Measurements from ENCODE around the gene ABHD10. TPM values are rescaled to one million over a fixed set of nuclear protein-coding genes. Genes with fewer than 3 reads are reported as not detected.

Gene ABHD10
- total RNA-seq, 3 donors from 2014 or later (not counting 1 experiment from before 2014, with no cell fraction given), result 21.6 to 24.0 (median 22.6) TPM

- H3K4me1 ChIP-seq (ENCODE audit: control insufficient read depth, insufficient read depth, low read length), result peaks cover 5% of the 10 kb centered on the region
- intact Hi-C loops (cut with micrococcal nuclease), result loop anchor here (1.0 kb wide), 1 partner anchor 24 kb away; no protein-coding TSS in a partner anchor
- Mint-ChIP-seq H3K9me3 (no peaks in the 10 kb centered on the region), H3K27me3 (ENCODE audit: low read depth in 2 of 2) (no peaks in the 10 kb centered on the region), H3K4me3 (no peak overlapping the region), H3K27ac (no peak overlapping the region), H3K4me1 (peaks cover 0 to 3% of the 10 kb centered on the region in 2 donors), H3K36me3 (no peaks in the 10 kb centered on the region)
- H3K4me3 ChIP-seq (ENCODE audit: low read length), result no peak overlapping the region
- 54% methylated on average over 16 of the region's 19 CpGs for WGBS (ENCODE audit: insufficient coverage)
- DNase-seq (peak; percentile 28 to 78), ATAC-seq (peak; percentile 69 to 88 (median 87))
- H3K36me3 ChIP-seq (ENCODE audit: control insufficient read depth, insufficient read depth, low read length), result no peaks in the 10 kb centered on the region
- no peaks in the 10 kb centered on the region for H3K9me3 ChIP-seq (ENCODE audit: control insufficient read depth, insufficient read depth, low read length)
- H3K27me3 ChIP-seq (ENCODE audit: control insufficient read depth, insufficient read depth, low read length), result no peaks in the 10 kb centered on the region
- no peak overlapping the region for H3K27ac ChIP-seq (ENCODE audit: low read length)
- TF ChIP-seq, protein P1, sequence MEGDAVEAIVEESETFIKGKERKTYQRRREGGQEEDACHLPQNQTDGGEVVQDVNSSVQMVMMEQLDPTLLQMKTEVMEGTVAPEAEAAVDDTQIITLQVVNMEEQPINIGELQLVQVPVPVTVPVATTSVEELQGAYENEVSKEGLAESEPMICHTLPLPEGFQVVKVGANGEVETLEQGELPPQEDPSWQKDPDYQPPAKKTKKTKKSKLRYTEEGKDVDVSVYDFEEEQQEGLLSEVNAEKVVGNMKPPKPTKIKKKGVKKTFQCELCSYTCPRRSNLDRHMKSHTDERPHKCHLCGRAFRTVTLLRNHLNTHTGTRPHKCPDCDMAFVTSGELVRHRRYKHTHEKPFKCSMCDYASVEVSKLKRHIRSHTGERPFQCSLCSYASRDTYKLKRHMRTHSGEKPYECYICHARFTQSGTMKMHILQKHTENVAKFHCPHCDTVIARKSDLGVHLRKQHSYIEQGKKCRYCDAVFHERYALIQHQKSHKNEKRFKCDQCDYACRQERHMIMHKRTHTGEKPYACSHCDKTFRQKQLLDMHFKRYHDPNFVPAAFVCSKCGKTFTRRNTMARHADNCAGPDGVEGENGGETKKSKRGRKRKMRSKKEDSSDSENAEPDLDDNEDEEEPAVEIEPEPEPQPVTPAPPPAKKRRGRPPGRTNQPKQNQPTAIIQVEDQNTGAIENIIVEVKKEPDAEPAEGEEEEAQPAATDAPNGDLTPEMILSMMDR (IDR thresholded peaks at IDR 0.05), result peak; percentile 64
Measured at GRCh38 chr3:112013058-112013783, 34.4 kb downstream of the ABHD10 start.

DNA sequence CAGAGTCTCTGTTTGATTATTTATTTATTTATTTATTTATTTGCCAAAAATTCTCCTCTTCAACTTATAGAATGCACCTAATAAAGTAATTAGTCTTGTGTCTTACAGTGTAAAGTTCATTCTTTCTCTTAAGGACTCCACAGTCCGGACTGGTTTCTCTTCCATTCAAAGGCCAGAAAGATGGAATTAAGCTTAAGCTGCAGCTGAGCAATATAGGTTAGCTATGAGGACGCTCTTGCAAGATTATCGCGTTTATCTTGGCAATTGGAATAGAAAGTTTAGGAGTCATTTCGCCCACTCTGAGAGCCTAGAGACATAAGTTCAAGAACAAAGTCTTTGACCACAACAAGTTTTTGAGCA lies 34.9 kb downstream of the ABHD10 start:
- Histone ChIP-seq H3K9me3 (ENCODE audit: control insufficient read depth, insufficient read depth, low read length) (no peaks in the 10 kb centered on the region), H3K27ac (ENCODE audit: low read length) (no peak overlapping the region), H3K27me3 (ENCODE audit: control insufficient read depth, insufficient read depth, low read length) (no peaks in the 10 kb centered on the region), H3K4me3 (ENCODE audit: low read length) (no peak overlapping the region), H3K4me1 (ENCODE audit: control insufficient read depth, insufficient read depth, low read length) (peaks cover 5% of the 10 kb centered on the region), H3K36me3 (ENCODE audit: control insufficient read depth, insufficient read depth, low read length) (no peaks in the 10 kb centered on the region)
- ATAC-seq (peak in 2 of 3 donors; percentile 12 to 18), DNase-seq (no peak)
- Mint-ChIP-seq H3K4me1 (peaks cover 0 to 3% of the 10 kb centered on the region in 2 donors), H3K9me3 (no peaks in the 10 kb centered on the region), H3K4me3 (no peak overlapping the region), H3K27me3 (ENCODE audit: low read depth in 2 of 2) (no peaks in the 10 kb centered on the region), H3K36me3 (no peaks in the 10 kb centered on the region), H3K27ac (no peak overlapping the region)
- 67% methylated on average over 5 of the region's 5 CpGs for WGBS (ENCODE audit: insufficient coverage)
- intact Hi-C loops (cut with micrococcal nuclease), result loop anchor here (1.0 kb wide), 1 partner anchor 24 kb away; no protein-coding TSS in a partner anchor
- TF ChIP-seq, protein P1 (IDR thresholded peaks at IDR 0.05), result peak; percentile 48

DNA sequence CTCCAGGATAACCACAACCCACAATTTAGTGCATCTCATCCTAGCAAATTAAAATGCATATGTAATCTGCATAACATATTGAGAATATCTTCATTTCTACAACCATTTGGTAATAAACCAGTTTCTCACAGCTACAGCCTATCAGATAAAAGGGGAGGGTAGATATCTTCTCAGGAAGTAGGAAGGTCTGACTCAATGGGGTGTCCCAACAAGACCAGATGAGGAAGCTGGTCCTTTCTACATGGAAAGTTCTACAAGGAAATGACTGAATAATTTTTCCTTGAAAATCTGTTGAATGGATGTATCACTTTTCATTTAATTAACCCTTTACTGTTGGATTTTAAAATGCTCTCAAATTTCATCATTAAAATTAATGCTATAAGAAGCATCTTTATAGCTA lies 38.3 kb downstream of the ABHD10 start:
- H3K36me3 ChIP-seq (ENCODE audit: control insufficient read depth, insufficient read depth, low read length), result no peaks in the 10 kb centered on the region
- Mint-ChIP-seq H3K36me3 (no peaks in the 10 kb centered on the region), H3K27ac (no peak overlapping the region), H3K27me3 (ENCODE audit: low read depth in 2 of 2) (no peaks in the 10 kb centered on the region), H3K4me1 (peaks cover 0 to 3% of the 10 kb centered on the region in 2 donors), H3K9me3 (no peaks in the 10 kb centered on the region), H3K4me3 (no peak overlapping the region)
- no peak overlapping the region for H3K4me3 ChIP-seq (ENCODE audit: low read length)
- DNase-seq (no peak), ATAC-seq (no peak)
- intact Hi-C loops (cut with micrococcal nuclease), result no loop called here
- H3K9me3 ChIP-seq (ENCODE audit: control insufficient read depth, insufficient read depth, low read length), result no peaks in the 10 kb centered on the region
- H3K27me3 ChIP-seq (ENCODE audit: control insufficient read depth, insufficient read depth, low read length), result no peaks in the 10 kb centered on the region
- peaks cover 5% of the 10 kb centered on the region for H3K4me1 ChIP-seq (ENCODE audit: control insufficient read depth, insufficient read depth, low read length)
- H3K27ac ChIP-seq (ENCODE audit: low read length), result no peak overlapping the region
- TF ChIP-seq, protein P1 (IDR thresholded peaks at IDR 0.05), result no peak

GRCh38 chr3:112018712-112019111 lies 39.9 kb downstream of the ABHD10 start:
- no peaks in the 10 kb centered on the region for H3K36me3 ChIP-seq (ENCODE audit: control insufficient read depth, insufficient read depth, low read length)

More at GRCh38 chr3:112018712-112019111, 39.9 kb downstream of the ABHD10 start:
- Mint-ChIP-seq H3K9me3 (no peaks in the 10 kb centered on the region), H3K4me3 (no peak overlapping the region), H3K27ac (no peak overlapping the region), H3K36me3 (no peaks in the 10 kb centered on the region), H3K27me3 (ENCODE audit: low read depth in 2 of 2) (no peaks in the 10 kb centered on the region), H3K4me1 (peaks cover 0 to 2% of the 10 kb centered on the region in 2 donors)
- Histone ChIP-seq H3K27ac (ENCODE audit: low read length) (no peak overlapping the region), H3K4me1 (ENCODE audit: control insufficient read depth, insufficient read depth, low read length) (no peaks in the 10 kb centered on the region), H3K4me3 (ENCODE audit: low read length) (no peak overlapping the region), H3K9me3 (ENCODE audit: control insufficient read depth, insufficient read depth, low read length) (no peaks in the 10 kb centered on the region), H3K27me3 (ENCODE audit: control insufficient read depth, insufficient read depth, low read length) (no peaks in the 10 kb centered on the region)
- ATAC-seq (no peak), DNase-seq (no peak)
- intact Hi-C loops (cut with micrococcal nuclease), result no loop called here
- WGBS (ENCODE audit: insufficient coverage), result 93% methylated on average over 4 of the region's 4 CpGs
- TF ChIP-seq, protein P1 (IDR thresholded peaks at IDR 0.05), result no peak

Measured in natural killer cell (primary cell).